HG03066 (cell line): ENCODE data around the gene ATP5PO.

Experiments
- ATAC-seq: cut with Tn5 transposase; IDR thresholded peaks from one replicate; pipeline ENCODE4 v1.9.1; 2021; ENCODE audit warnings: low read depth; ENCODE audit not compliant: unreplicated experiment

The ATP5PO gene

GRCh38 chr21:33901412-33902288 lies 14.0 kb downstream of the ATP5PO start:
- ATAC-seq = no peak

DNA sequence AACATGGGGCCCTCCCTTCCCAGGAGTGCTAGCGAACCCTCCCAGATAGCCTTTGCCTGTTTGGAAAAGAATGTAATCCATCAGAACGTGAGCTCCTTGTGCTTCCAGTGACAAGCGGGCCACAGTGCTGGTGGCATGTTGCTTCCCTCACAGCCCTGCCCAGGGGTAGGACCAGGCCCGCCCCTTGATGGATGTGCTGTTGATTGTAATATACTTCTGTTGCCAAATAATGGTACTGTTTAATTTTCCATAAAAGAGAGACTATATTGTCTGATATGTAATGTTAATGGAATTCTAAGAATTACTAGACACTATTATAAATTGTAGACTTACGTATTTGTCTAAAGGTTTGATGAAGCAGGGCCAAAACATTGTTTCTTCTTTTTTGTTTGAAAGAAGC lies 16.4 kb downstream of the ATP5PO start:
- no peak for ATAC-seq

GRCh38 chr21:33898586-33898985 lies 17.0 kb downstream of the ATP5PO start:
- ATAC-seq = no peak

DNA sequence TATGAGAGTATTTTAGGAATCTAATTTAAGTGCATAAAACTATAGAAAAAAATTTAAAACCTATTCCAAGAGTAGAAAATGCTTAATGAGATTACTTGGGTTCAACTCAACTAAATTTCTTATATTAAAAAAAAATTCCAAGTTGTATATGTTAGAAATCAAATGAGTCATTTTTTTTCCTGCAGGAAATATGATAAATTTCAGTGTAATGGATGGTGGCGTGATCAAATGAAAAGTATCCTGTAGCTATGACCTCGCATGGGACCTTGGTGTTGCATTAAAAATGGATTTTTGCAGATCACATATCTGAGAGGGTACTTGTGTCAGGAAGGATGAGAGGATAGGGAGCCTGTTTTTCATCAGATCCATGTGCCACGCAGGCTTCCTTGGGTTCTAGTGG lies 17.9 kb downstream of the ATP5PO start:
- no peak for ATAC-seq

- no peak for ATAC-seq
Observed at GRCh38 chr21:33897098-33897497, 18.5 kb downstream of the ATP5PO start.

- no peak for ATAC-seq
Observed at GRCh38 chr21:33896691-33897090, 18.9 kb downstream of the ATP5PO start.

DNA sequence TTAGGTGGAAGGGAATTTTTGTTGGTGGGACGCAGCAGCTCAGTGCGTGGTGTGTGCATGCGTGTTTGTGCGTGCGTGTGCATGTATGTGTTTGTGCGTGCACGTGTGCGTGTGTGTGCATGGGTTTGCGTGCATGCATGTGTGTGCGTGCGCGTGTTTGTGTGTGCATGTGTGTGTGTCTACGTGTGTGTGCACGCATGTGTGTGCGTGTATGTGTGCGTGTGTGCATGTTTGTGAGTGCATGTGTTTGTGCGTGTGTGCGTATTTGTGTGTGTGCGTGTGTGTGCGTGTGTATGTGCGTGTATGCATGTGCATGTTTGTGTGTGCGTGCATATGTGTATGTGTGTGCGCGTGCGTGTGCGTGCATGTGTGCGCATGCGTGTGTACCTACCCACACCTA lies 20.2 kb downstream of the ATP5PO start:
- ATAC-seq = no peak

DNA sequence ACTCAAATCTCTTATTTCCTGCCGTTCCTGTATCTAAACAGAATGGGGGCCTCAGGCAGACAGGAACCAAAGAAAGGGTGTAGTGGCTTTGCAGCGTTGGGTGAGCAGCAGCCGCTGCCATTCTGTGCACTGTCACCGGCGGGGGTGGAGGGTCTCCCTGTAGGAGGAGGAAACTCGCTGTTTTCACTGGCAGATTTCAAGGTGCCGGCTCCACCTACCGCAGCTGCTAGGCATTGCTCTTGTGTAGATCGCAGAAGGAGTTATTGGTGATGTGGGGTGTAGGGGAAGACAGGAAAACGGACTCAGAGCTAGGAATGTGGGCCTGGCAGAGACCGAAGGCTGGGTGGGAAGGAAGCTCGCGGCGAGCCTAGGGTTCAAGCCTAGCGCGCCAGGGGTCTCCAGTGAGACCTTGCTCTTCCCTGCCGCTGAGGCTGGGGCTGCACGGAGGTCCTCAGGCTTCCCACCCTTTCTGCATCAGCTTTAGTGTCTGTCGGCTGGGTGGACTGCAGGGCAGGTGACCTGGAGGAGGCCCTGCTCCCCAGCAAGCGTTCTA lies 20.8 kb downstream of the ATP5PO start:
- no peak for ATAC-seq

DNA sequence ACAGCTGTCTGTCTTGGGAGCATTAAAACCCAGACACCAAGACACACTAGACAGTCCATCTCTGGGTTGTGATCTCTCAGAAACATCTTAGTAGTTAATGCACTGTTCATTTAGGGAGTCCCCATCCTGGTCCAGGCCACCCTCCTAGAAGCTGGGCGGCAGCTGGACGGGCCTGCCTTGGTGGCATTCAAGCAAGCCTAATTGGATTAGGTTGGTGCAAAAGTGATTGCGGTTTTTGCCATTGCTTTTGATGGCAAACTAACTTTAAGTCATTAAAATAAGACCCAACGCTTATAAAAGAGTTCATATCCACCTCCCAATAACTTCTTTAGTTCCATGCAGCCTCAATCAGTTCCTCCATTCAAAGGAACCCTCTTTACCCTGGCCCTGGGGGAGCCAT lies 21.7 kb downstream of the ATP5PO start:
- ATAC-seq = no peak

DNA sequence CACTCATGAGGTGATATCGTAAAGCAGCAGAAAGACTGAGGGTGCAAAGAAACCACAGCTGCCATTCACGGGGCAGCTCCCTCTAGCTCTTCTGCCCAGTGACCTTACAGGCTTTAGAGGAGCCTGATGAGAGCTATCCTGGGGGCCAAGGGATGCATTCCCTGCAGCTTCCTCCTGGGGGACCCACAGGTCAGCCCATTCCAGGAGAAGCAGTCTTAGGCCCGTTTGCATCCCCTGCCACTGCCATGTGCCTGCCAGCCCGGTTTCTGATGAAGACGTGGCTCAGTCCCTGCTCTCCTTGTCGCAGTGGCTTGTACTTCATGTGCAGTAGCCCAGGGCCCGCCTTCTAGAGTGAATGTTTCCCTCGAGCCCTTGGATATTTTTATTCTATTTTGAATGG lies 22.8 kb downstream of the ATP5PO start:
- no peak for ATAC-seq

DNA sequence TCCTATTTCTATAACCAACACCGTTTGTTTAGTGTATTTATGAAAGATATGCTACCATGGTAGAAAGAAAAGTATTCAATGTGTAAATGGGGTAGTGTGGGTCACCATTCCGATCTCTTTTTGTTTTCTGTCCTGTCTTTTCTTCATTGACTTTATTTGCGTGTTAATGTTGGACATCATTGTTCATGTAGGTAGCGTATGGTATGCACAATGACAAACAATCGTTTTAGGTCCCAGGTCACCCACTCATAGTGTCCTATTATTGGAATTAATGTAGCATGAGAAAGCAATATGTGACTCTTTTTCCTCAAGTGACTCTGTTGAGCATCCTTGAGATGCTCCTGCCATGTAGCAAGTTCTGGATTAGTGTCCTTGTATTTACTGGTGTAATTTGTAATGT lies 25.4 kb downstream of the ATP5PO start:
- ATAC-seq = no peak

DNA sequence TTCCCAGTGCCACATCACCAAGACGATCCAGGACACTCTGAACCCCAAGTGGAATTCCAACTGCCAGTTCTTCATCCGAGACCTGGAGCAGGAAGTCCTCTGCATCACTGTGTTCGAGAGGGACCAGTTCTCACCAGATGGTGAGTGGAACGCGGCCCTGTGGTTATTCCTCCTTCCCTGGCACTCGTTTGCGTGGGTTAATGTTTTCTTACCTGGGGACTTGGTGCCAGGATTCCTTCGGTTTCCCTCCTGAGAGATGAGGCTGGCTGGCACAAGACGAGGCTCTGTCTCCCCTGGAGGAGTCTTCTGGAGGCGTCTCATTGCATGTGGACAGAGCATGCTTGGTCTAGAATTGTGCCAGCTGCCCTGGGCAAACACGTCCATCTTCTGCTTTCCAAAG lies 29.3 kb downstream of the ATP5PO start:
- ATAC-seq = no peak

GRCh38 chr21:33885172-33885514 lies 30.5 kb downstream of the ATP5PO start:
- ATAC-seq = no peak

DNA sequence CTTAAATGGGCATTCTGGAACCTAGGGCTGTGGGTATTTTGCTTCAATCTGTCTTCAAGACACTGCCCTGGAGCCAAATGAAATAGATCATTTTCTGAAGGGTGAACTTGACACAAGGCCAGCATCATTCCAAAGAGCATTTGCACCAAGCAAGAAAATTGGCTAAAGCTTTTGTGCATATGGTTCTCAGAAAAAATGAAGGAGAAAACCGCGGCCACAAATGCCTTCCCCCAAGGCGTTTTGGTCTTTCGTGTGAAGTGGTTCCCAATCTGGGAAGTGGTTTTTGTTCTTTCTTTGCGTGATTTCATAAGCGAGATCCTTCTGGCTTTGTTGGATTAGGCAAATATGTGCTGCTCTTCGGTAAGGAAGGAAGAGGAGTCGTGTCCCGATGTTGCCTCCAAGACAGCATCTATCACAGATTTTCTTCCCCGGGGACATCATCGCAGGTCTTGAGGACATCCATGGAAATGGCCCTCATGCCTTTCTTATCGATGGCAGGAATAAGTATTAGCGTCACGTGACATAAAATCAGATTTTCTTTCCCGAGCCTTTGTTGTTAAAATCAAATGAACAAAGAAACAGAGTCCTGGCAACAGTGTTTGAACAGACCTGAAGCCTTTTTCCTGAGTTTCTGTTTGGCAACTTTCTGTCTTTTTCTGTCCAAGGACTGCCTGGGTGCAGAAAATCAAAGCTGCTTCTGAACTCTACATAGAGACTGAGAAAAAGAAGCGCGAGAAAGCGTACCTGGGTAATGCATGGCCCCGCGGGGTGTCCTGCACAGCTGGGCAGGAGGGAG lies 31.0 kb downstream of the ATP5PO start:
- ATAC-seq = no peak

GRCh38 chr21:33883118-33883517 lies 32.5 kb downstream of the ATP5PO start:
- ATAC-seq = no peak

DNA sequence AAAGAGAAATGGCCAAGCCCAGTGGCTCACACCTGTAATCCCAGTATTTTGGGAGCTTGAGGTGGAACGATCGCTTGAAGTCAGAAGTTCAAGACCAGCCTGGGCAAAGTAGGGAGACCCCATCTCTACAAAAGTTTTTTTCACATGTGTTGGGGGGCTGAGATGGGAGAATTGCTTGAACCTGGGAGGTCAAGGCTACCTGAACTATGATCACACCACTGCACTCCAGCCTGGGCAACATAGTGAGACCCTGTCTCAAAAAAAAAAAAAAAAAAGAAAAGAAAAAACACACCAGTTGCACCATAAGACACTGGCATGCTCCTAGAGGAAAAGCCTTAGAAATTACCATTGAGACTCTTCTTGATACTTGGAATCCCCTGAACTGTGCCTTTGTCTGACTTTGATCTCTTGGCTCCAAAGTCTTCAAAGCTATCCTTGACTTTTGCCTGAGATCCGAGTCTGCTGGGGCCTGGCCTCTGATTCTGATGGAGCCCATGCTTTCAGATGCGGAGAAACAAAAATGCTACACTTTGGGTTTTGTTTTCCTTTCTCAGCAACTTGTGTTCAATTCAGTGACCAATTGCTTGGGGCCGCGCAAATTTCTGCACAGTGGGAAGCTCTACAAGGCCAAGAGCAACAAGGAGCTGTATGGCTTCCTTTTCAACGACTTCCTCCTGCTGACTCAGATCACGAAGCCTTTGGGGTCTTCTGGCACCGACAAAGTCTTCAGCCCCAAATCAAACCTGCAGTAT lies 33.7 kb downstream of the ATP5PO start:
- no peak for ATAC-seq

- no peak for ATAC-seq
Observed at GRCh38 chr21:33880626-33881025, 35.0 kb downstream of the ATP5PO start.

- no peak for ATAC-seq
Observed at GRCh38 chr21:33878824-33879223, 36.8 kb downstream of the ATP5PO start.

GRCh38 chr21:33875026-33875695 lies 40.4 kb downstream of the ATP5PO start:
- no peak for ATAC-seq

- no peak for ATAC-seq
Observed at GRCh38 chr21:33874161-33874560, 41.4 kb downstream of the ATP5PO start.
